ENCODE measurements around the gene AVL9. TPM values are rescaled to one million over a fixed set of nuclear protein-coding genes. Genes with fewer than 3 reads are reported as not detected.

AVL9 gene
- total and polyA plus RNA-seq, 9 of the 15 experiments (the other 6 are each of a cell fraction or from before 2014, with no cell fraction given) = 6.4 to 66.2 (median 30.1) TPM

- TF ChIP-seq PATZ1 (CRISPR knock-in tag; IDR thresholded peaks at IDR 0.05; ENCODE audit: borderline replicate concordance) (no peak), ZNF239 (CRISPR knock-in tag; IDR thresholded peaks at IDR 0.05) (no peak), HSF4 (CRISPR knock-in tag; IDR thresholded peaks at IDR 0.05; ENCODE audit: borderline replicate concordance) (no peak), SIN3B (IDR thresholded peaks at IDR 0.05; ENCODE audit: low read depth) (no peak), FOXO4 (CRISPR knock-in tag; IDR thresholded peaks at IDR 0.05) (no peak), ZBTB34 (CRISPR knock-in tag; IDR thresholded peaks at IDR 0.05) (no peak), U2AF1 (optimal IDR thresholded peaks at IDR 0.05; ENCODE audit: low read depth, low read length) (no peak)
These were observed 85.4 kb downstream of the AVL9 start (continued) for GRCh38 chr7:32580646-32581045.

Measured in K562 (cell line).